GM18870 (cell line): Measurements from ENCODE around the gene CREB1.
"Not testable (repeated sequence)": the region's sequence is repeated elsewhere in the genome, so short reads cannot be mapped to it uniquely, and the experiment has no call there.

Experiments used
- ATAC-seq: cut with Tn5 transposase; IDR thresholded peaks from one replicate; pipeline ENCODE4 v1.9.1; 2021; ENCODE audit warnings: moderate library complexity; ENCODE audit not compliant: unreplicated experiment

Gene CREB1

GRCh38 chr2:207529330-207530159, at the start of gene CREB1:
Gene CREB1 (plus strand): TSS chr2:207529962. CDS start chr2:207555636, 25,674 bp downstream.
- ATAC-seq: peak; percentile 81

DNA sequence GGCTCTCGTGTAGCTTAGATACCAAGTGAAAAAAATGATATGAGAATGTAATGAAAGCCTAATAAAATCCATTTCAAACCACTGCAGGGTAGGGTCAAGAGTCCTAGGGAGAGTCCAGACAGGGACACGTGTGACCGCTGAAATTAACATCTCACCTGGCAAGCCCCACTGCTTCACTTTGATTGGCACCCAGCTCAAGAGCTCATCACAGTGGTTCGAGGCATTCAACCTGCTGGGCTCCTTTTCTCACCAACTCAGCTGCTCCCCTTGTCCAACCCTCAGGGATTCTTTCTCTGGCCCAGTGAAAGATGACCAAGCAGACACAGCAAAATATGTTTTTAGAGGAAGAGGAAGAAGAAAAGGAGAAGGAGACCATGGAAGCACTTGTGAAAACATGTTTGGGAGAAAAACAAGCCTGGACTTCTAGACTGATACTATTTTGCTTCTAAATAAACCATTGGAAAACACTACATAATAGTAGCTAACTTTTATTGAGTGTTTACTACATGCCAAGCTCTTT, 49.2 kb upstream of the CREB1 start:
- ATAC-seq: no peak

GRCh38 chr2:207481924-207482323, 47.8 kb upstream of the CREB1 start:
- no peak for ATAC-seq

DNA sequence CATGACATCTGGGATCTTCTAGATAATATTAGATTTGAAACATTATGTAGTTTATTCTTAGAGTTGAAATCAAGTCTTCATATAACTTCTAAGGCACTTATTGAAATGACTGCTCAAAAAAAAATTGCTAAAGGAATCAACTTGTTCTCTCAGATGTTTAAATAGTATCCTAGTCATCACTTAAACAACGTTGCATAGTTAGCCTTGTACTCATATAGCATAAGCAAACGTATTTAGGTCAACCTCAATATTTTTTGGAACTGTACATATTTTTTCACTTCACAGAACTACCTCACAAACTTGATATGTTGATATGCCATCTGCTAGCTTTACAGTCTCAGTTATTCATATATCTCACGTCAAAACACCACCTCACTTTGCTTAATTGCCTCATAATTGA, 47.1 kb upstream of the CREB1 start:
- ATAC-seq: no peak

- ATAC-seq: no peak
Measured at GRCh38 chr2:207483066-207483465, 46.7 kb upstream of the CREB1 start.

- no peak for ATAC-seq
Measured at GRCh38 chr2:207483477-207483876, 46.3 kb upstream of the CREB1 start.

- no peak for ATAC-seq
Measured at GRCh38 chr2:207484444-207485391, 45.0 kb upstream of the CREB1 start.

DNA sequence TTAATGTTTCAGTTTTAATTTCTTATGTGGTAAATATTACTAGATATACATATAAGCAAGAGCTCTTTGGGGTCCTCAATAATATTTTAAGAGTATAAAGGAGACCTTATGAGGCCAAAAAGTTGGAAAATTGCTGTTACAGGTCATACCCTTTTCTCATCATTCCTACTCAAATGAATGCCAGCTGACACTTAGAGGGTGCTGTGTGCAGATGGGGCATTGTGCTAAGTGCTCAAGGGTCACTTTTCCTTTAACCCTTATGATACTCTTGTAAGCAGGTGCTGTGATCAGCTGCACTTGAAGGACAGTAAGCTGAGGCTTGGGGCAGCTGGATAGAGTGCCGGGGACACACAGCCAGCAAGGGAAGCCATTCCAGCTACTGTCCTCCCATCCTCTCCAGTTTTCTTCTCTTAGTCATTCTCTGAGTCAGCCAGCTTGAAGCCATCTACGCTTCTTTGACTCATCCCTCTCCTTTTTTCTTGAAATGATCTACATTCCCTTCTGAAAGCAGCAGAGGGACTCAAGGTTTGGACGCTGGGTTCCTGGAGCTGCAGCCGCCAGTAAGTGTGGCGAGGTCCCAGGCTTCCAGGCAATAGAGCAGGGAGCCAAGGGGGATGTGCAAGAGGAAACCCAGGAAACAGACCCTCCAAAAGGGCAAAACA, 42.0 kb upstream of the CREB1 start:
- no peak for ATAC-seq

DNA sequence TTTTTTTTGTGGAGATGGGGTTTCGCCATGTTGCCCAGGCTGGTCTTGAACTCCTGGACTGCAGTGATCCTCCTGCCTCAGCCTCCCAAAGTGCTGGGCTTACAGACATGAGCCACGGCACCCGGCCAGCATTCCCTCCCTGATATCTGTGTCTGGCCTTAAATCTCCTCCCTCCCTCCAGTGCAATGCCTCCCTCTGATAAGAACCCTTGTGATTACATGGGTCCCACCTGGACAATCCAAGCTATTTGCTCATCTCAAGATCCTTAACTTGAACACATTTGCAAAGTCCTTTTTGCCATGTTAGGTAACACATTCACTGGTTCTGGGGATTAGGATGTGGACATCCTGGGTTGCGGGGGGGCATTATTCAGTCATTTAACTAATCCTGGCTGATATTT, 40.5 kb upstream of the CREB1 start:
- ATAC-seq: no peak

DNA sequence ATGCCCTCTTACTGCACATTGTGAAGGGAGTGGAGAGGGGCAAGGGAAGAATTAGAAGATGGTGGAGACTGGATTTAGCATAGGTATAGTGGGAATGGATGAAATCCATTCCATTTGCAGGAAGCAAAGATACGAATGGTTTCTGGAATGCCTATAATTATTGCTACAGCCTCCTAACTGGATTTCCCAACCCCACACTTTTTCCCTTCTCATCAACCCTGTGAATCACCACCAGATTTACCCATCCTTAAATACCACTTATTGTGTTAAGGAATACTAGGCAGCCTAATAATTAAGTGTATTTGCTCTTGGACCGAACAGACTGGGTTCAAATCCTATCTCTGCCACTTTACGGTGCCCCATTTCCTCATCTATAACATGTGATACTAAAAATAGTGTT, 39.3 kb upstream of the CREB1 start:
- no peak for ATAC-seq

DNA sequence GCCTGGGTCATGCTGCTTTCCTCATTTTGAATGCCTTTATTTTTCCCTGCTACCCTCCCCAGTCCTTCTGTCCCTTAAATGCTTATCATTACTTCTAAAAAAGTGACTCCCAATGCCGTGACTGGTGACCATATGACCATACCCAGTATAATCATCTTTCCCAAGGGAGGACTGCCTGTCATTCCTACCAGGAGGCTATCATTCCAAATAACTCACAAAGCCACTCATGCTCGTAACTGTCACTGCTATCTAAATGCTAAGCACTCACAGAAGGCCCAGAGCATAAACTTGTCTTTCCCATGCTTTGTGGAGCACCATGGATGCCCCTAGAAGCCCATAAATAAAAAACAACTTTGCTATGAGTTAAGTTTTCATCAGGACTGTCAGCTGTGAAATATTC, 38.7 kb upstream of the CREB1 start:
- ATAC-seq: no peak

GRCh38 chr2:207491956-207492355, 37.8 kb upstream of the CREB1 start:
- no peak for ATAC-seq

GRCh38 chr2:207492461-207492860, 37.3 kb upstream of the CREB1 start:
- ATAC-seq: no peak

DNA sequence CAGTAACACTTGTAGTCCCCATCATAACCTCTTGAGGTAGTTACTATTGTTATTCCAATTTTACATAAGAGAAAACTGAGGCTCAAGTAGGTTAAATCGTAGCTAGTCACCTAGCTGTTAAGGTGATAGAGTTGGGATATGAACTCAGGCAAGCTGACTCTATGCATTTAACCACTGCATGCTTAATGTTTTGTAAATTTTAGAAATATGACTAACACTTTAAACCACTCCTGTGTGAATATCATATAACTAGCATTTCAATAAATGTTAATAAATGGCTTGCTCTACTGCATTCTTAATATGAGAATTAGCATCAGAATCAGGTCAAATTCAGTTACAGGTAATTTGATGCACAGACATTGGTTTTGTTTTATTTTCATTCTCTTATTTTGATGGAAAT, 35.6 kb upstream of the CREB1 start:
- no peak for ATAC-seq

DNA sequence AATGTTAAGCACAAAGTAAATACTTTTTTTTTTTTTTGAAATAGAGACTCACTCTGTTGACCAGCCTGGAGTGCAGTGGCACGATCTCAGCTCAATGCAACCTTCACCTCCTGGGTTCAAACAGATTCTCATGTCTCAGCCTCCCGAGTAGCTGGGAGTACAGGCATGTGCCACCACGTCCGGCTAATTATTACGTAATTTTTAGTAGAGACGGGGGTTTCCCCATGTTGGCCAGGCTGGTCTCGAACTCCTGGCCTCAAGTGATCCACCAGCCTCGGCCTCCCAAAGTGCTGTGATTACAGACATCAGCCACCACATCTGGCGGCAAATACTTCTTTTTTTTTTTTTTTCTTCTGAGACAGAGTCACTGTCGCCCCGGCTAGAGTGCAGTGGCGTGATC, 32.8 kb upstream of the CREB1 start:
- not testable (repeated sequence) for ATAC-seq

- ATAC-seq: no peak
Measured at GRCh38 chr2:207497596-207497995, 32.2 kb upstream of the CREB1 start.

GRCh38 chr2:207498427-207498826, 31.3 kb upstream of the CREB1 start:
- ATAC-seq: no peak

- ATAC-seq: no peak
Measured at GRCh38 chr2:207499114-207499513, 30.6 kb upstream of the CREB1 start.

GRCh38 chr2:207501802-207502576, 27.8 kb upstream of the CREB1 start:
- no peak for ATAC-seq

DNA sequence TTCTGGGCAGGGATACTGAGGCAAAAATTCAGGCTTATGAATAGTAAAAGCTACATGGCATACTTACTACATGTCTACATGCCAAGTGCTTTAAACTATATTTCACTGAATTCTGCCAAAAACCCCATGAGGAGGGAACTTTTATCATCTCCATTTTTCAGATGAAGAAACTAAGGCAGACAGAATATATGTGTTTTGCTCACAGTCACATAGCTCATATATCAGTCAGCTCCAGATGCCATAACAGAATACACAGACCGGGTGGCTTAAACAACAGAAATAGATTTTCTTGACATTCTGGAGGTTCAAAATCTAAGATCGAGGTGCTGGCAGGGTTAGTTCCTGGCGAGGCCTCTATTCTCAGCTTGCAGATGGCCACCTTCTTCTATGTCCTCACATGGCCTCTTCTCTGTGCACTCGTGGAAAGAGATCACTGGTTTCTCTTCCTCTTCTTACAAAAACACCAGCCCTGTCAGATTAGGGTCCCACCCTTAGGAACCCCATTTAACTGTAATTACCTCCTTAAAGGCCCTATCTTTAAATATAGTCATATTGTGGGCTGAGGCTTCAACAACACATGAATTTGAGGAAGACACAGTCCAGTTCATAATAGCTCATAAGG, 27.1 kb upstream of the CREB1 start:
- no peak for ATAC-seq
